Measurements from ENCODE around the gene TYW1B. TPM values are rescaled to one million over a fixed set of nuclear protein-coding genes. Genes with fewer than 3 reads are reported as not detected.
"Not testable (repeated sequence)": the region's sequence is repeated elsewhere in the genome, so short reads cannot be mapped to it uniquely, and the experiment has no call there.

The TYW1B gene
- total RNA-seq, 4 donors from 2014 or later: 1.7 to 4.5 (median 3.2) TPM

DNA sequence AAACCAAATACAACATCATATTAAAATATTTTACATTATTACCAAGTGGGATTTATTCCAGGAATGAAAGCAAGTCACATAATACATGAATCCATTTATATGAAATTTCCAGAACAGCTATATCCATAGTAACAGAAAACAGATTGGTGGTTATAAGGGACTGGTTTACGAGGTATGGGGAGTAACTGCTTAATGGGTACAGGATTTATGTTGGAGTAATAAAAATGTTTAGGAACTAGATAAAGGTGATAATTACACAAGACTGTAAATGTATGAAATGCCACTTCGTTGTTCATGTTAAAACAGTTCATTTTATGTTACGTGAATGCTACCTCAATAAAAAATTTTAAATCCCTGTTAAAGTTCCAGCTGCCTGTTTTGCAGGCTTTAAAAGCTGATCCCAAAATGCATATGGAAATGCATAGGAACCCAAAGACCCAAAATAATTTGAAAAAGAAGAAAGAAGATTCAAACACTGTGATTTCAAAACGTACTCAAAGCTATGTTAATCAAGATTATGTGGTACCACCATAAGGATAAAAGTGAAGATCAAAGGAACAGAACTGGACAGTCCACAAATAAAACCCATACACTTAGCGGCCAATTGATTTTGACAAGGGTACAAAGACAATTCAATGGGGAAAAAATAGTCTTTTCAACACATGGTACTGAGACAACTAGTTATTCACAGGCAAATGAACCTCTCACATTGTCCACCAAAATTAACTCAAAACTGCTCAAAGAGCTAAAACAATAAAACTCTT, 186.3 kb downstream of the TYW1B start:
- not testable (repeated sequence) for H3K27ac ChIP-seq, H3K4me3 ChIP-seq, H3K36me3 ChIP-seq, H3K9me3 ChIP-seq, H3K27me3 ChIP-seq, ATAC-seq, H3K4me1 ChIP-seq
- WGBS, 2 donors (ENCODE audit: low coverage in 1 of 2): 84 to 90% methylated on average over 5 of the region's 5 CpGs

DNA sequence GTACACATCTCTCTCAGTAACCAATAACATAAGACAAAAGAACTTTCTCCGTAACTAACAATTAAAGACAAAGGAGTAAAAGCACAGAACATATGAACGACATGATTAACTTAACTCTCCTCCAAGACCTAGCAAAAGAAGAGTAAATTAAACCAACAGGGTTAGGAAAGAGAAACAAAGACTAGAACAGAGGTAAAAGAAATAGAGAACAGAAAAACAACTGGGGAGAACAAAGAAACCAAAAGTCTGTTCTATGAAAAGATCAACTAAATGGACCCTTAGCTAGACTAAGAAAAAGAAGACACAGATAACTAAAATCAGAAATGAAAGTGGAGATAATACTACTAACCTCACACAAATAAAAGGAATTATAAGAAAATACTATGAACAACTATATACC, 187.3 kb downstream of the TYW1B start:
- not testable (repeated sequence) for H3K4me3 ChIP-seq, H3K4me1 ChIP-seq, H3K27ac ChIP-seq, H3K27me3 ChIP-seq, H3K36me3 ChIP-seq, ATAC-seq, H3K9me3 ChIP-seq
- 76 to 83% methylated on average over 2 of the region's 2 CpGs for WGBS, 2 donors (ENCODE audit: low coverage in 1 of 2)

DNA sequence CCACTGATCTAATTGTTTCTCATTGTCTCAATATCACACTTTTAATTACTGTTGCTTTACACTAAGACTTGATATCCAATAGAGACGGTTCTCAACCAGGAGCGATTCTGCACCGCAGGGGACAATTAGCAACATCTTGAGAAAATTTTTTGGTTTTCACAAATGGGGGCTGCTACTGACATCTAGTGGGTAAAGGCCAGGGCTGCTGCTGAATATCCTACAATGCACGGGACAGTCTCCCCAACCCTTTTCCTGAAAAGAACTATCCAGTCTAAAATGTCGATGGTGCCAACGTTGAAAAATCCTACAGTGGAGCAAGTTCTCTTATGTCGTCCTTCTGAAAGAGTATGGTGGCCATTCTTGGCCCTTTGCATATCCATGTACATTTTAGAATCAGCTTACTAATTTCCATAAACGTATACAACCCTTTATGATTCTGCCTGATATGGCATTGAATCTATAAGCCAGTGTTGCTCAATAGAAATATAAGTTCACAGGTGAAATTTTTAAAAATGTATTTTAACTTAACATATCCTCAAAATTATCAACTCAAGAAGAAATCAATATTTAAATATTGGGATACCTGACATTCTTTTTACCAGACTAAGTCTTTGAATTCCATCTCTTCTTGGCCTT, 192.6 kb downstream of the TYW1B start:
- not testable (repeated sequence) for H3K4me3 ChIP-seq, H3K27ac ChIP-seq, ATAC-seq, H3K4me1 ChIP-seq, H3K9me3 ChIP-seq, H3K27me3 ChIP-seq, H3K36me3 ChIP-seq
- peak in 1 of 4 experiments; percentile 31 for TF ChIP-seq CTCF (IDR thresholded peaks at IDR 0.05)
- 51 to 59% methylated on average over 4 to 5 of the region's 8 CpGs for WGBS, 2 donors (ENCODE audit: low coverage in 1 of 2)

DNA sequence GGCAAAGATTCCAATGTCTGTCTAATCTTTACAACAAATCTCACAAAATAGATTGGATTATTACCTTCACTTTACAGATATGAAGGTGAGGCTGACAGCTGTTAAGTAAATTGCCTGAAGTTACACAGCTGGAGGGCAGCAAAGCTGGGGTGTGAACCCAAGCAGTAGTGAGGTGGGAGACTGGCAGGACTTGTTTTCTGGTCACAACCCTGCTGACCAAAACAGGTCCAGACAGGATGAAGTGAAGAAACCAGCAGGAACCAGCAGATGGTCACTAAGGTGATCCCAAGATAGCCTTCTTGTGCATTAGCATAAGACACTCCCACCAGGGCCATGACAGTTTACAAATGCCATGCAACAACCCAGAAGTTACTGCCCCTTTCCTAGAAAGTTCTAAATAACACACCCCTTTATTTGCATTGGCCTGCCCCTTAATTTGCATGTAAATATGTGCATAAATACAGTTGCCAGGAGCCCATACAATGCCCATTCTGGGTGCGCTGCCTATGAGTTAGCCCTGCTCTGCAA, 195.2 kb downstream of the TYW1B start:
- H3K27me3 ChIP-seq, ATAC-seq, H3K4me1 ChIP-seq, H3K9me3 ChIP-seq, H3K36me3 ChIP-seq, H3K4me3 ChIP-seq, H3K27ac ChIP-seq: not testable (repeated sequence)
- no CpG with 5 or more reads among the region's 1 CpG for WGBS, 2 donors (ENCODE audit: low coverage in 1 of 2)

- H3K36me3 ChIP-seq, H3K4me3 ChIP-seq, H3K27ac ChIP-seq, ATAC-seq, H3K4me1 ChIP-seq, H3K9me3 ChIP-seq, H3K27me3 ChIP-seq: not testable (repeated sequence)
- WGBS, 2 donors (ENCODE audit: low coverage in 1 of 2): 85 to 100% methylated on average over 1 of the region's 3 CpGs
Measured at GRCh38 chr7:72628375-72628774, 199.6 kb downstream of the TYW1B start.

DNA sequence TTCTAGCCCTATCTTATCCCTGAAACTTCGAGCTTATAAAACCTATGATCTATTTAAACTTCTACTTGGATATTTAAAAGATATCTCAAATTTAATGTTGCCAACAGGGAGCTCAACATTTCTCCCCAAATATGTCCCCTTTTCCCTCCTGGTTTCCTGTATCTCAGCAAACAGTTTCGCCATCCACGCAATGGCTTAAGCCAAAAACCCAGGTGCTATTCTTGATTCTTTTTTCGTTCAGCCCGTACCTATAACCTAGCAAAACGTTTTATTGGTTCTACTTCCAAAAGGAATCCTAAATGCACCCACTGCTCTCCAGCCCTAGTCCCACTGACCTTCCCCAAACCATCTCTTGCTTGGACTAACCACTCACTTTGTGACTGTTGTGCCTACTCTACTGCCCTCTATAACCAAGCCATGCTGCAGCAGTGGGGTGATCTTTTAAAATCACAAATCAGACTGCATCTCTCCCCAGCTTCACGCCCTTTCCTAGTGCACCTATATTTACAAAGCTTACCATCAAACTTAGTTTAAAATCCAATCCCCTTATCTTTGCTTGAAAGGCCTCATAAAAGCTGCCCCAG, 201.5 kb downstream of the TYW1B start:
- ATAC-seq, H3K36me3 ChIP-seq, H3K4me1 ChIP-seq, H3K9me3 ChIP-seq, H3K4me3 ChIP-seq, H3K27me3 ChIP-seq, H3K27ac ChIP-seq: not testable (repeated sequence)
- 64 to 95% methylated on average over 5 to 7 of the region's 7 CpGs for WGBS, 2 donors (ENCODE audit: low coverage in 1 of 2)

- not testable (repeated sequence) for H3K9me3 ChIP-seq, H3K36me3 ChIP-seq, H3K4me3 ChIP-seq, H3K4me1 ChIP-seq, H3K27ac ChIP-seq, H3K27me3 ChIP-seq
- ATAC-seq: peak; percentile 79
- WGBS, 2 donors (ENCODE audit: low coverage in 1 of 2): 0 to 10% methylated on average over 2 to 3 of the region's 4 CpGs
Measured at GRCh38 chr7:72625721-72626423, 202.1 kb downstream of the TYW1B start.

- 93 to 100% methylated on average over 1 to 3 of the region's 8 CpGs for WGBS, 2 donors (ENCODE audit: low coverage in 1 of 2)
- Histone ChIP-seq H3K4me1 (no peaks in the 10 kb centered on the region), H3K27me3 (no peaks in the 10 kb centered on the region), H3K4me3 (no peak overlapping the region), H3K36me3 (no peaks in the 10 kb centered on the region), H3K27ac (no peak overlapping the region), H3K9me3 (no peaks in the 10 kb centered on the region)
- no peak for ATAC-seq
- TF ChIP-seq EP300 (IDR thresholded peaks at IDR 0.05): no peak
- TF ChIP-seq CTCF (IDR thresholded peaks at IDR 0.05): no peak
- no peak for TF ChIP-seq POLR2AphosphoS5 (IDR thresholded peaks at IDR 0.05)
- no peak for TF ChIP-seq POLR2A (IDR thresholded peaks at IDR 0.05)
Measured at GRCh38 chr7:72622532-72622931, 205.5 kb downstream of the TYW1B start.

GRCh38 chr7:72621761-72622187, 206.2 kb downstream of the TYW1B start:
- not testable (repeated sequence) for H3K9me3 ChIP-seq, ATAC-seq, H3K4me1 ChIP-seq, H3K4me3 ChIP-seq, H3K36me3 ChIP-seq, H3K27ac ChIP-seq, H3K27me3 ChIP-seq
- WGBS, 2 donors (ENCODE audit: low coverage in 1 of 2): 72 to 82% methylated on average over 2 to 3 of the region's 3 CpGs

- H3K4me3 ChIP-seq, H3K27me3 ChIP-seq, H3K36me3 ChIP-seq, H3K27ac ChIP-seq, ATAC-seq, H3K4me1 ChIP-seq, H3K9me3 ChIP-seq: not testable (repeated sequence)
- 78 to 82% methylated on average over 1 to 2 of the region's 2 CpGs for WGBS, 2 donors (ENCODE audit: low coverage in 1 of 2)
Measured at GRCh38 chr7:72620923-72621322, 207.1 kb downstream of the TYW1B start.

Measured in gastroesophageal sphincter (tissue), 4 donors.